22Rv1 (cell line): ENCODE results near the gene PIH1D1.

ENCODE experiments used
- H3K27ac ChIP-seq: fragments of 450-650 bp; 2 replicates; pipeline ENCODE4 v1.5.1; 2017
- CTCF ChIP-seq: fragments of 450-650 bp; IDR thresholded peaks from 2 replicates; pipeline ENCODE4 v1.5.1; 2017; ENCODE audit warnings: mild to moderate bottlenecking
- ZFX ChIP-seq: fragments of 450-650 bp; IDR thresholded peaks from 2 replicates; pipeline ENCODE4 v1.6.1; 2017; ENCODE audit warnings: antibody characterized with exemption, borderline replicate concordance

The PIH1D1 gene

GRCh38 chr19:49492573-49493405, 41.2 kb upstream of the PIH1D1 start:
- H3K27ac ChIP-seq = peak overlapping the region; percentile 98
- TF ChIP-seq CTCF (no peak), ZFX (no peak)

DNA sequence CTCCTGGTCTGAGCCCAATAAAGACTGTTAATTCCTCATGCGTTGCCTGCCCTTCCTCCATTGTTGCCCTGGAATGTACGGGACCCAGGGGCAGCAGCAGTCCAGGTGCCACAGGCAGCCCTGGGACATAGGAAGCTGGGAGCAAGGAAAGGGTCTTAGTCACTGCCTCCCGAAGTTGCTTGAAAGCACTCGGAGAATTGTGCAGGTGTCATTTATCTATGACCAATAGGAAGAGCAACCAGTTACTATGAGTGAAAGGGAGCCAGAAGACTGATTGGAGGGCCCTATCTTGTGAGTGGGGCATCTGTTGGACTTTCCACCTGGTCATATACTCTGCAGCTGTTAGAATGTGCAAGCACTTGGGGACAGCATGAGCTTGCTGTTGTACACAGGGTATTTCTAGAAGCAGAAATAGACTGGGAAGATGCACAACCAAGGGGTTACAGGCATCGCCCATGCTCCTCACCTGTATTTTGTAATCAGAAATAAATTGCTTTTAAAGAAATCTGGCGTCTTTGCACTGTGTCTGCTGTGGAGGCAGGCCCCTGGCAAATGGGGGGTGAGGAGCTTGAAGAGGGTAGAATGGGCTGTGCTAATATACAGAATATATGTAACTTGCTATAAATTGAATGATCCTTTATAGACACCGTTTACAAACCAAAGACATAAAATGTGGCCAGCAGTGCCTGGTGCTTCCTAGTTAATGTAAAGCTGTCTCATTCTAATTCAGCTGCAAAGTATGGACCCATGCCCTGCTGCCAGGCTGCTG, 40.4 kb upstream of the PIH1D1 start:
- peak overlapping the region; percentile 98 for H3K27ac ChIP-seq
- TF ChIP-seq ZFX = no peak
- TF ChIP-seq CTCF = no peak

- H3K27ac ChIP-seq = peak overlapping the region; percentile 98
- TF ChIP-seq ZFX = no peak
- TF ChIP-seq CTCF = no peak
Measured at GRCh38 chr19:49491030-49491803, 39.6 kb upstream of the PIH1D1 start.

GRCh38 chr19:49490287-49491029, 38.8 kb upstream of the PIH1D1 start:
- no peak for TF ChIP-seq ZFX
- no peak for TF ChIP-seq CTCF
- peak overlapping the region; percentile 98 for H3K27ac ChIP-seq

- H3K27ac ChIP-seq = peak overlapping the region; percentile 98
- no peak for TF ChIP-seq ZFX
- TF ChIP-seq CTCF = 0 out of 2 replicates have a peak, but pooled peaks have one; percentile 4
Measured at GRCh38 chr19:49489601-49490167, 38.1 kb upstream of the PIH1D1 start.

GRCh38 chr19:49488863-49489537, 37.4 kb upstream of the PIH1D1 start:
- H3K27ac ChIP-seq = peak overlapping the region; percentile 98
- no peak for TF ChIP-seq CTCF
- TF ChIP-seq ZFX = no peak
